Keratinocyte (primary cell): ENCODE results near the gene NCOR1. TPM values are rescaled to one million over a fixed set of nuclear protein-coding genes. Genes with fewer than 3 reads are reported as not detected.

ENCODE experiments used
- DNase-seq: peaks from one replicate; pipeline ENCODE4 v3.0.0-alpha.2; 2011; ENCODE audit warnings: low read depth, missing footprints, low spot score
- FAIRE-seq: peaks from 2 replicates; lab custom pipeline; 2011; peaks lifted over from hg19 to GRCh38; lab: Jason Lieb, UNC
- H2AFZ ChIP-seq: 2 replicates; pipeline ENCODE4 v1.6.0; 2012; ENCODE audit warnings: low read length, control low read depth, inconsistent platforms; ENCODE audit not compliant: control insufficient read depth
- H3K27ac ChIP-seq: 2 replicates; pipeline ENCODE4 v1.5.1; 2011; ENCODE audit warnings: low read length; ENCODE audit not compliant: control insufficient read depth, insufficient read depth
- H3K27me3 ChIP-seq: 3 replicates; pipeline ENCODE4 v1.6.0; 2011; ENCODE audit warnings: low read length; ENCODE audit not compliant: control insufficient read depth, insufficient read depth; ENCODE audit errors: extremely low read depth
- H3K36me3 ChIP-seq, 2 experiments: 2 replicates in 1 of 2; 3 replicates in 1 of 2; pipeline ENCODE4 v1.5.1; 2011; ENCODE audit warnings: low read length in 2 of 2, mild to moderate bottlenecking in 1 of 2; ENCODE audit not compliant: control insufficient read depth in 2 of 2, insufficient read depth in 2 of 2; ENCODE audit errors: extremely low read depth in 1 of 2
- H3K4me1 ChIP-seq: 3 replicates; pipeline ENCODE4 v1.5.1; 2011; ENCODE audit warnings: low read length; ENCODE audit not compliant: control insufficient read depth, insufficient read depth; ENCODE audit errors: extremely low read depth
- H3K4me2 ChIP-seq: 3 replicates; pipeline ENCODE4 v1.6.0; 2011; ENCODE audit warnings: low read depth, low read length; ENCODE audit not compliant: control insufficient read depth, insufficient read depth; ENCODE audit errors: extremely low read depth
- H3K4me3 ChIP-seq, 3 experiments: fragments of 200-600 bp in 1 of 3; sonication (generic) in 1 of 3; 2 replicates in 2 of 3; 3 replicates in 1 of 3; pipeline ENCODE4 v1.5.1; 2011 to 2016; ENCODE audit warnings: low read length in 3 of 3, mild to moderate bottlenecking in 3 of 3, control low read depth in 2 of 3, inconsistent platforms in 1 of 3, low read depth in 1 of 3, mixed read lengths in 1 of 3, mixed run types in 1 of 3, moderate library complexity in 1 of 3; ENCODE audit not compliant: control insufficient read depth in 2 of 3, insufficient read depth in 2 of 3; ENCODE audit errors: extremely low read depth in 1 of 3
- H3K79me2 ChIP-seq: 2 replicates; pipeline ENCODE4 v1.6.0; 2012; ENCODE audit warnings: low read length; ENCODE audit not compliant: control insufficient read depth, insufficient read depth
- H3K9ac ChIP-seq: 3 replicates; pipeline ENCODE4 v1.6.0; 2011; ENCODE audit warnings: low read length; ENCODE audit not compliant: control insufficient read depth, insufficient read depth; ENCODE audit errors: extremely low read depth
- H3K9me1 ChIP-seq: 3 replicates; pipeline ENCODE4 v1.6.0; 2011; ENCODE audit warnings: low read length; ENCODE audit not compliant: control insufficient read depth, insufficient read depth; ENCODE audit errors: extremely low read depth
- H3K9me3 ChIP-seq: 2 replicates; pipeline ENCODE4 v1.5.1; 2012; ENCODE audit warnings: low read depth, low read length; ENCODE audit not compliant: control insufficient read depth
- H4K20me1 ChIP-seq: 3 replicates; pipeline ENCODE4 v1.6.0; 2011; ENCODE audit warnings: low read length; ENCODE audit not compliant: control insufficient read depth, insufficient read depth; ENCODE audit errors: extremely low read depth
- CTCF ChIP-seq, 3 experiments: IDR thresholded peaks in 1 of 3; conservative IDR thresholded peaks in 1 of 3; optimal IDR thresholded peaks in 1 of 3; 2 replicates in 2 of 3; 3 replicates in 1 of 3; pipeline versions ENCODE3 to v1.5.1; 2011; ENCODE audit warnings: low read length in 3 of 3, mild to moderate bottlenecking in 3 of 3, moderate library complexity in 2 of 3, control low read depth in 1 of 3, inconsistent platforms in 1 of 3; ENCODE audit not compliant: insufficient read depth in 2 of 3; ENCODE audit errors: extremely low read depth in 1 of 3
- EZH2 ChIP-seq: IDR thresholded peaks from one replicate; pipeline ENCODE4 v1.6.1; 2012; ENCODE audit warnings: inconsistent platforms, mild to moderate bottlenecking, low read length, moderate library complexity
- dilution Hi-C: fragments of 300-500 bp; cut with MboI; formaldehyde crosslinking; loops from one replicate; pipeline ENCODE4 v1.7.0; 2020; ENCODE audit warnings: low sequenced_read_pairs; ENCODE audit not compliant: extremely low pct_ligation_motif_present
- polyA plus RNA-seq, 5 experiments: library from polyadenylated mRNA; depleted of rRNA in 3 of 5; stranded (reverse) in 3 of 5; stranded (forward) in 1 of 5; unstranded in 1 of 5; fragments of >200 nt; gene quantifications; 1 replicate in 1 of 5; 2 replicates in 3 of 5; 3 replicates in 1 of 5; pipeline versions ENCODE4 v1.2.1 to v1.2.3, GENCODE V29; 2011 to 2012; ENCODE audit warnings: missing spikeins in 2 of 5, low read depth in 1 of 5, low replicate concordance in 1 of 5

Gene NCOR1
- polyA plus RNA-seq, 1 donor (not counting 4 experiments of a cell fraction or from before 2014, with no cell fraction given): 59.8 TPM

- Histone ChIP-seq H2AFZ (no peak overlapping the region), H3K9ac (no peak overlapping the region), H3K9me3 (no peaks in the 10 kb centered on the region), H3K27me3 (no peaks in the 10 kb centered on the region), H3K27ac (no peak overlapping the region), H3K79me2 (peaks cover 43% of the 10 kb centered on the region), H3K4me3 (no peak overlapping the region), H3K4me1 (peaks cover 13% of the 10 kb centered on the region), H3K9me1 (no peaks in the 10 kb centered on the region), H3K4me2 (no peak overlapping the region), H3K36me3 (peaks cover 33 to 42% of the 10 kb centered on the region in 2 experiments), H4K20me1 (peaks cover 9% of the 10 kb centered on the region)
- DNase-seq: no peak
- dilution Hi-C loops: no loop called here
- TF ChIP-seq EZH2 (no peak), CTCF (optimal IDR thresholded peaks at IDR 0.05 in 1 of 3, IDR thresholded peaks at IDR 0.05 in 1 of 3, conservative IDR thresholded peaks at IDR 0.05 in 1 of 3; ENCODE audit: extremely low read depth in 1 of 3, insufficient read depth in 2 of 3, low read length in 3 of 3) (no peak)
- no peak for FAIRE-seq
Observed at GRCh38 chr17:16002708-16003260, 212.6 kb downstream of the NCOR1 start.

GRCh38 chr17:16001226-16001897 lies 214.0 kb downstream of the NCOR1 start:
- Histone ChIP-seq H2AFZ (no peak overlapping the region), H3K4me3 (peak overlapping the region; percentile 87 to 96 (median 90)), H3K9me3 (no peaks in the 10 kb centered on the region), H3K79me2 (peaks cover 45% of the 10 kb centered on the region), H3K9me1 (no peaks in the 10 kb centered on the region), H3K27ac (no peak overlapping the region), H3K27me3 (no peaks in the 10 kb centered on the region), H4K20me1 (peaks cover 9% of the 10 kb centered on the region), H3K36me3 (peaks cover 29 to 38% of the 10 kb centered on the region in 2 experiments), H3K4me1 (peaks cover 13% of the 10 kb centered on the region), H3K9ac (no peak overlapping the region), H3K4me2 (peak overlapping the region; percentile 93)
- TF ChIP-seq CTCF (optimal IDR thresholded peaks at IDR 0.05 in 1 of 3, IDR thresholded peaks at IDR 0.05 in 1 of 3, conservative IDR thresholded peaks at IDR 0.05 in 1 of 3; ENCODE audit: extremely low read depth in 1 of 3, insufficient read depth in 2 of 3, low read length in 3 of 3) (no peak), EZH2 (no peak)
- no peak for FAIRE-seq
- dilution Hi-C loops: no loop called here
- DNase-seq: no peak
